ENCODE data around the gene ZDHHC14.

- TF ChIP-seq CREB5 (CRISPR knock-in tag; IDR thresholded peaks at IDR 0.05; ENCODE audit: low read depth) (no peak), SNAI2 (CRISPR knock-in tag; IDR thresholded peaks at IDR 0.05) (no peak), ZNF565 (CRISPR knock-in tag; conservative IDR thresholded peaks at IDR 0.05; ENCODE audit: low read depth) (no peak), RARB (CRISPR knock-in tag; IDR thresholded peaks at IDR 0.05) (no peak), PPARA (CRISPR knock-in tag; IDR thresholded peaks at IDR 0.05; ENCODE audit: borderline replicate concordance) (no peak)
These were observed 155.2 kb downstream of the ZDHHC14 start for GRCh38 chr6:157536223-157536545.

All from SK-N-SH treated with all-trans-retinoic acid at 6 μM for 48 hours (cell line).